Fibroblast of mammary gland (primary cell): ENCODE results near the gene PRKRIP1.

ENCODE experiments used
- DNase-seq: peaks from one replicate; pipeline ENCODE4 v3.0.0-alpha.2; 2010; ENCODE audit warnings: low read depth
- H3K4me3 ChIP-seq: 2 replicates; pipeline ENCODE4 v1.5.1; 2011; ENCODE audit warnings: low read depth, mild to moderate bottlenecking, low read length, moderate library complexity; ENCODE audit not compliant: control insufficient read depth
- CTCF ChIP-seq: conservative IDR thresholded peaks from 2 replicates; pipeline ENCODE4 v1.5.1; 2011; ENCODE audit warnings: low read depth, low read length, inconsistent platforms; ENCODE audit not compliant: control insufficient read depth, insufficient read depth

Gene PRKRIP1

GRCh38 chr7:102417105-102417504 lies 20.9 kb downstream of the PRKRIP1 start:
- DNase-seq = no peak
- TF ChIP-seq CTCF = no peak
- H3K4me3 ChIP-seq = no peak overlapping the region

GRCh38 chr7:102418592-102418991 lies 22.4 kb downstream of the PRKRIP1 start:
- no peak overlapping the region for H3K4me3 ChIP-seq
- DNase-seq = no peak
- no peak for TF ChIP-seq CTCF

GRCh38 chr7:102421706-102422240 lies 25.6 kb downstream of the PRKRIP1 start:
- TF ChIP-seq CTCF = no peak
- no peak for DNase-seq
- H3K4me3 ChIP-seq = no peak overlapping the region

GRCh38 chr7:102424129-102424551 lies 28.0 kb downstream of the PRKRIP1 start:
- DNase-seq = no peak

GRCh38 chr7:102424787-102425218 lies 28.6 kb downstream of the PRKRIP1 start:
- no peak for DNase-seq
- no peak overlapping the region for H3K4me3 ChIP-seq
- TF ChIP-seq CTCF = no peak

More at GRCh38 chr7:102424129-102424551, 28.0 kb downstream of the PRKRIP1 start:
- no peak overlapping the region for H3K4me3 ChIP-seq
- no peak for TF ChIP-seq CTCF

GRCh38 chr7:102425639-102426267 lies 29.6 kb downstream of the PRKRIP1 start:
- no peak overlapping the region for H3K4me3 ChIP-seq
- TF ChIP-seq CTCF = no peak
- DNase-seq = no peak
